HL-60 (cell line): ENCODE results near the gene CPNE4.

ENCODE experiments used
- CTCF ChIP-seq: IDR thresholded peaks from one replicate; pipeline ENCODE4 v1.5.1; 2011; ENCODE audit warnings: low read length, control low read depth, inconsistent platforms; ENCODE audit not compliant: insufficient read depth
- REST ChIP-seq: IDR thresholded peaks from 2 replicates; pipeline ENCODE4 v1.6.1; 2012; ENCODE audit warnings: low read depth; ENCODE audit not compliant: insufficient replicate concordance
- SPI1 ChIP-seq: IDR thresholded peaks from 2 replicates; pipeline ENCODE4 v1.6.1; 2012; ENCODE audit warnings: low read depth, mild to moderate bottlenecking, borderline replicate concordance

- TF ChIP-seq CTCF (no peak), SPI1 (no peak), REST (no peak)
These were observed 191.6 kb downstream of the CPNE4 start for GRCh38 chr3:131843174-131843573.
